GM18507 (cell line): ENCODE results near the gene SYT6.

Source experiments
- DNase-seq: peaks from one replicate; pipeline ENCODE4 v3.0.0; 2011; ENCODE audit warnings: low read depth; ENCODE audit not compliant: insufficient read length; ENCODE audit errors: extremely low spot score
- FAIRE-seq: peaks from 2 replicates; lab custom pipeline; 2011; peaks lifted over from hg19 to GRCh38; lab: Jason Lieb, UNC

Gene SYT6

GRCh38 chr1:114099268-114099667 lies 54.4 kb downstream of the SYT6 start:
- DNase-seq (no peak), FAIRE-seq (no peak)

GRCh38 chr1:114097109-114097508 lies 56.6 kb downstream of the SYT6 start:
- no peak for FAIRE-seq
- DNase-seq = no peak

GRCh38 chr1:114094675-114095074 lies 59.0 kb downstream of the SYT6 start:
- DNase-seq = no peak
- FAIRE-seq = no peak

GRCh38 chr1:114094363-114094634 lies 59.4 kb downstream of the SYT6 start:
- FAIRE-seq (no peak), DNase-seq (no peak)

GRCh38 chr1:114093624-114094362 lies 59.9 kb downstream of the SYT6 start:
- DNase-seq = no peak
- FAIRE-seq = no peak

- FAIRE-seq (no peak), DNase-seq (no peak)
Observed at GRCh38 chr1:114092186-114093062, 61.2 kb downstream of the SYT6 start.

GRCh38 chr1:114091711-114092110 lies 62.0 kb downstream of the SYT6 start:
- DNase-seq (no peak), FAIRE-seq (no peak)

- FAIRE-seq (no peak), DNase-seq (no peak)
Observed at GRCh38 chr1:114090738-114091505, 62.7 kb downstream of the SYT6 start.

GRCh38 chr1:114089502-114090138 lies 64.0 kb downstream of the SYT6 start:
- FAIRE-seq (no peak), DNase-seq (no peak)

GRCh38 chr1:114088392-114089299 lies 65.0 kb downstream of the SYT6 start:
- no peak for DNase-seq
- FAIRE-seq = no peak

GRCh38 chr1:114087495-114087894 lies 66.2 kb downstream of the SYT6 start:
- FAIRE-seq = no peak
- no peak for DNase-seq

- no peak for FAIRE-seq
Observed at GRCh38 chr1:114086601-114087368, 66.9 kb downstream of the SYT6 start.

GRCh38 chr1:114082867-114083585 lies 70.6 kb downstream of the SYT6 start:
- no peak for DNase-seq
- FAIRE-seq = no peak

More at GRCh38 chr1:114086601-114087368, 66.9 kb downstream of the SYT6 start:
- DNase-seq = no peak

- DNase-seq = no peak
- FAIRE-seq = no peak
Observed at GRCh38 chr1:114082304-114082630, 71.4 kb downstream of the SYT6 start.

GRCh38 chr1:114081437-114082303 lies 72.0 kb downstream of the SYT6 start:
- DNase-seq = no peak
- no peak for FAIRE-seq

GRCh38 chr1:114080511-114081436 lies 72.9 kb downstream of the SYT6 start:
- FAIRE-seq (no peak), DNase-seq (no peak)
